Activated B cell treated with CpG ODN at 0.5 μM for 24 hours (primary cell): ENCODE results near the gene RPL4. TPM values are rescaled to one million over a fixed set of nuclear protein-coding genes. Genes with fewer than 3 reads are reported as not detected.
"Not testable (repeated sequence)": the region's sequence is repeated elsewhere in the genome, so short reads cannot be mapped to it uniquely, and the experiment has no call there.

Source experiments
- ATAC-seq: fragments of 200-7000 bp; cut with Tn5 transposase; one replicate; pipeline ENCODE4 v1.10.0; 2021; ENCODE audit warnings: low read depth, mild to moderate bottlenecking, moderate library complexity
- CTCF ChIA-PET: fragments of 350-600 bp; sonication (Branson Sonifier 250); formaldehyde crosslinking; loops from one replicate; lab custom pipeline; 2021; ENCODE audit warnings: antibody characterized with exemption; lab: Charles Lee
- POLR2A ChIA-PET: fragments of 350-600 bp; sonication (Branson Sonifier 250); formaldehyde crosslinking; loops from one replicate; lab custom pipeline; 2021; ENCODE audit warnings: antibody characterized with exemption; lab: Charles Lee
- DNase-seq: peaks from one replicate; pipeline ENCODE4 v3.0.0; 2022
- H3K27ac Mint-ChIP-seq: one replicate; pipeline ENCODE4 v1.8.0; 2020; ENCODE audit warnings: mixed read lengths
- H3K27me3 Mint-ChIP-seq: one replicate; pipeline ENCODE4 v1.8.0; 2021; ENCODE audit warnings: mixed read lengths
- H3K36me3 Mint-ChIP-seq: one replicate; pipeline ENCODE4 v1.8.0; 2021; ENCODE audit warnings: low read depth, mixed read lengths
- H3K4me1 Mint-ChIP-seq: one replicate; pipeline ENCODE4 v1.8.0; 2021; ENCODE audit warnings: mixed read lengths
- H3K4me3 Mint-ChIP-seq: one replicate; pipeline ENCODE4 v1.8.0; 2020; ENCODE audit warnings: mild to moderate bottlenecking, mixed read lengths
- H3K9me3 Mint-ChIP-seq: one replicate; pipeline ENCODE4 v1.8.0; 2020; ENCODE audit warnings: mixed read lengths
- intact Hi-C: fragments of 100-400 bp; cut with micrococcal nuclease; formaldehyde crosslinking; loops from one replicate; pipeline ENCODE4 v1.15.1; 2024
- total RNA-seq: library from RNA; stranded (reverse); gene quantifications from 2 replicates; pipeline ENCODE4 v1.2.3, GENCODE V29; 2022
- TF ChIP-seq, protein P1 (sequence below): fragments of 200-600 bp; IDR thresholded peaks from one replicate; pipeline ENCODE4 v1.8.0; 2022; ENCODE audit warnings: antibody characterized with exemption, mild to moderate bottlenecking

RPL4 gene
- total RNA-seq, 1 donor from 2014 or later, result 3,690 TPM

DNA sequence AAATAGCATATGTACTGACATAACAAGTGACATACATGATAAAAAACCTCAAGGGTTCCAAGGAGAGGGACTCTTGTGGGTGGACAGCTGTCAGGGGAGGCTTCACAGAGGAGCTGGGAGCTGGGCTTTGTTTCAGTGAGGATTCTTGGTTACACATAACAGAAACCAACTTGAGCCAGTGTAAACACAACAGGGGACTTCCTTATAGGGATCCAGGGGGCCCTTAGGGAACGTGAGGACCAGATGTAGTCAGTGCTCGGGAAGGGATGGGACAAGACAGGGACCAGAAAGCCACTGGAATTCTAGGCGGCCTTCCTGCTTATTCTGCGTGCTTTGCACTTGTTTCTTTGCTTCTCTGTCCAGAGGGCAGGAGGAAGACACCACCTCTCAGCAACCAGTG is 42.0 kb downstream of the RPL4 start:
- Mint-ChIP-seq H3K36me3 (peaks cover 30% of the 10 kb centered on the region), H3K27ac (no peak overlapping the region)
- POLR2A ChIA-PET, result interaction anchor here (0.6 kb wide), 2 partner anchors 548 to 1801 kb away, joined by 5 to 6 read pairs; no protein-coding TSS in a partner anchor

DNA sequence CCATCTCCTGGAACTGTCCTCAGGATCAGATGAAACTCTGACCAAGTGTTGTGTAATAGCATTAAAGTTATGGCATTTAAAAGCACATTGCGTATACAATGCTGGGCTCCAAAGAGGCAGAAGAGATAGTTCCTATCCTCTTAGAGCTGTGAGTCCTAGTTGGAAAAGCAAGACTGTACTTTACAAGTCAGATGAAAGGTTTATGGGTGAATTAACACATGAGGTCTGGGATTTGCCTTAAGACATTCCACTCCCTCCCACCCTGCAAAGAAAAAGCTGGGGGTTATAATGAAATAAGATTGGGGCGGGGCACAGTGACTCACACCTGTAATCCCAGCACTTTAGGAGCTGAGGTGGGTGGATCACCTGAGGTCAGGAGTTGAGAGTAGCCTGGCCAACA is 42.7 kb downstream of the RPL4 start:
- H3K4me1 Mint-ChIP-seq, result peaks cover 14% of the 10 kb centered on the region
- no peaks in the 10 kb centered on the region for H3K9me3 Mint-ChIP-seq
- intact Hi-C loops, result no loop called here
- no peaks in the 10 kb centered on the region for H3K27me3 Mint-ChIP-seq
- ChIA-PET CTCF (interaction anchor here (0.6 kb wide), 1 partner anchor 66 kb away, joined by 3 read pairs; no protein-coding TSS in a partner anchor), POLR2A (interaction anchor here (0.6 kb wide), 1 partner anchor 1802 kb away, joined by 5 read pairs; no protein-coding TSS in a partner anchor)
- no peak overlapping the region for H3K4me3 Mint-ChIP-seq
- TF ChIP-seq, protein P1, sequence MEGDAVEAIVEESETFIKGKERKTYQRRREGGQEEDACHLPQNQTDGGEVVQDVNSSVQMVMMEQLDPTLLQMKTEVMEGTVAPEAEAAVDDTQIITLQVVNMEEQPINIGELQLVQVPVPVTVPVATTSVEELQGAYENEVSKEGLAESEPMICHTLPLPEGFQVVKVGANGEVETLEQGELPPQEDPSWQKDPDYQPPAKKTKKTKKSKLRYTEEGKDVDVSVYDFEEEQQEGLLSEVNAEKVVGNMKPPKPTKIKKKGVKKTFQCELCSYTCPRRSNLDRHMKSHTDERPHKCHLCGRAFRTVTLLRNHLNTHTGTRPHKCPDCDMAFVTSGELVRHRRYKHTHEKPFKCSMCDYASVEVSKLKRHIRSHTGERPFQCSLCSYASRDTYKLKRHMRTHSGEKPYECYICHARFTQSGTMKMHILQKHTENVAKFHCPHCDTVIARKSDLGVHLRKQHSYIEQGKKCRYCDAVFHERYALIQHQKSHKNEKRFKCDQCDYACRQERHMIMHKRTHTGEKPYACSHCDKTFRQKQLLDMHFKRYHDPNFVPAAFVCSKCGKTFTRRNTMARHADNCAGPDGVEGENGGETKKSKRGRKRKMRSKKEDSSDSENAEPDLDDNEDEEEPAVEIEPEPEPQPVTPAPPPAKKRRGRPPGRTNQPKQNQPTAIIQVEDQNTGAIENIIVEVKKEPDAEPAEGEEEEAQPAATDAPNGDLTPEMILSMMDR, result no peak
- no peak overlapping the region for H3K27ac Mint-ChIP-seq
- ATAC-seq, result no peak
- peaks cover 27% of the 10 kb centered on the region for H3K36me3 Mint-ChIP-seq
- DNase-seq, result no peak

More for the DNA sequence above, 42.0 kb downstream of the RPL4 start:
- ATAC-seq (no peak), DNase-seq (no peak)
- TF ChIP-seq, protein P1, result no peak
- CTCF ChIA-PET, result interaction anchor here (0.6 kb wide), 1 partner anchor 67 kb away, joined by 3 read pairs; no protein-coding TSS in a partner anchor
- no peaks in the 10 kb centered on the region for H3K9me3 Mint-ChIP-seq
- peaks cover 11% of the 10 kb centered on the region for H3K4me1 Mint-ChIP-seq
- H3K27me3 Mint-ChIP-seq, result no peaks in the 10 kb centered on the region
- H3K4me3 Mint-ChIP-seq, result no peak overlapping the region
- intact Hi-C loops, result no loop called here

DNA sequence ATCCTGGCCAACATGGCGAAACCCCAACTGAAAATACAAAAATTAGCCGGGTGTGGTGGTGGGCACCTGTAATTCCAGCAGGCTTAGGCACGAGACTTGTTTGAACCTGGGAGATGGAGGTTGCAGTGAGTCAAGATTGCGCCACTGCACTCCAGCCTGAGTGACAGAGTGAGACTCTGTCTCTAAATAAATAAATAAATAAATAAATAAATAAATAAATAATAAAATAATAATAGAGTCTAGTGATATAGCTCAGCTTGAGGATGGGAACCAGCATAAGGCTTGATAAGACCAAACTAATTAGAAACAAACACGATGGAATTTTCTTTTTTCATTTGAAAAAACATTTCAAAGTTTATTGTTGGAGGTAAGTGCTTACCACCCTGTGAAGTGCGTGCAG is 43.4 kb downstream of the RPL4 start:
- H3K27me3 Mint-ChIP-seq, H3K27ac Mint-ChIP-seq, intact Hi-C loops, ATAC-seq, H3K4me3 Mint-ChIP-seq, CTCF ChIA-PET, H3K9me3 Mint-ChIP-seq, POLR2A ChIA-PET, DNase-seq: not testable (repeated sequence)
- H3K4me1 Mint-ChIP-seq, result peaks cover 15% of the 10 kb centered on the region
- peaks cover 23% of the 10 kb centered on the region for H3K36me3 Mint-ChIP-seq

DNA sequence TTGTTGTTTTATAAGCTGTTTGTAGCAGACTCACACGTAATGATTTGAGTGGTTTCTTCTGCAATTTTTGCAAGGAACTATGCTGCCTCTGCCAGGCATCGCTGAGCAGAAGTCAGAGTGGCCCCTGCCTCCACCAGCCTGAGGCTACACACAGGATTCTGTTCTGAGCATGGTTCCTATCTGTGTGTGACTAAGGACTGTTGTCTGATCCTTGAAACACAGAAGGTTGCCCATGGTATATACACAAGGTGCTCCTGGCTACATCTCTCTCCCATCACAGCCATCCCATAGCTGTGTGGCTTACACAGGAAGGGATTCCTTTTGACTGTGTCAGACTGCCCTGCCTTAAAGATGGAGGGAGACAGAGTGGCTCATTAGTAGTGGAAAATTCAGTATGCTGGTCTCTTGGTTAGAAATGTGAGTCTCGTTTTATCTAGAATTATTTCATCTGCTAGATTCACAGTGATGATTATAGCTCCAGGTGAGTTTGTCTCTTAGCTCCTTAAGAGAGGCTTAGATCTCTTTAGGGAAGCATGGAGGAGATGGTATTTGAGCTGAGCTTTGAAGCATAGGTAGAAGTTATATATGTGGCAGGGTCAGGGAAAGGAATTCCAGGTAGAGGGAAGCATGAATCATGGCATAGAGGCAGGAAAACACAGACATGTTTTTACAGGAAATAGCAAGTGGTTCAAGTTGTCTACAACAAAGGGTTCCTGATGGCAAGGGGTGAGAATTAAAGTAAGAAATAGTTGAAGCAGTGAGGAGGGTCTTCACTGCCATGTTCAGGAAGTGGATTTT is 44.6 kb downstream of the RPL4 start:
- no peak for DNase-seq
- H3K4me1 Mint-ChIP-seq, result peaks cover 10% of the 10 kb centered on the region
- intact Hi-C loops, result no loop called here
- H3K27ac Mint-ChIP-seq, result no peak overlapping the region
- CTCF ChIA-PET, result no interaction called here
- TF ChIP-seq, protein P1, result no peak
- H3K9me3 Mint-ChIP-seq, result no peaks in the 10 kb centered on the region
- no peaks in the 10 kb centered on the region for H3K27me3 Mint-ChIP-seq
- POLR2A ChIA-PET, result interaction anchor here (0.7 kb wide), 1 partner anchor 645 kb away, joined by 3 read pairs; no protein-coding TSS in a partner anchor
- no peak for ATAC-seq
- H3K36me3 Mint-ChIP-seq, result peaks cover 23% of the 10 kb centered on the region
- no peak overlapping the region for H3K4me3 Mint-ChIP-seq

DNA sequence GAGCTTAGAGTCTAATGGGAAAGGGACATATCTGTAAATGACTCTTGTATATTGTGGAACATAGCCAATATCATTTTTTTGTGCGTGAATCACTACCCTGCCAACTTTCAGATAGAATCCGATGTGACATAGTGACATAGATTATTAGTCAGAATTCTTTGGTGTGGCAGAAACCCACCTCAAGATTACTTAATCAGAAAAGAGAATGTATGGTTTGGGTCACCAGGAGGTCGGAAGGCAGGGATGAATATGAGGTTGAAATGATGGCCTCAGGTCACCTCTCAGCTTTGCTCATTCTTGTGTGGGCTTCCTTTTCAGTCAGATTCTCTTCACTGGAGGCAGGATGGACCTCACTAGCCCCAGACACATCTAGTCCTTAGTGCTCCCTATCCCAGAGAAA is 48.4 kb downstream of the RPL4 start:
- ATAC-seq (no peak), DNase-seq (no peak)
- Mint-ChIP-seq H3K4me1 (peaks cover 10% of the 10 kb centered on the region), H3K27me3 (no peaks in the 10 kb centered on the region), H3K9me3 (no peaks in the 10 kb centered on the region), H3K27ac (no peak overlapping the region), H3K36me3 (peaks cover 22% of the 10 kb centered on the region), H3K4me3 (no peak overlapping the region)
- POLR2A ChIA-PET, result no interaction called here
- CTCF ChIA-PET, result no interaction called here
- TF ChIP-seq, protein P1, result no peak
- intact Hi-C loops, result no loop called here
